Prostate gland (tissue), 2 donors: ENCODE measurements around the gene SEMA3F.

Experiments
- POLR2A ChIP-seq: fragments of 450-650 bp; IDR thresholded peaks from one replicate; pipeline ENCODE4 v1.6.1; 2016; ENCODE audit warnings: antibody characterized with exemption, mild to moderate bottlenecking
- POLR2AphosphoS5 ChIP-seq: sonication (generic); formaldehyde crosslinking; IDR thresholded peaks from one replicate; pipeline ENCODE4 v1.6.1; 2017; ENCODE audit warnings: antibody characterized with exemption
- TF ChIP-seq, protein P1 (sequence below), 4 experiments: fragments of 200-600 bp in 2 of 4; fragments of 450-650 bp in 2 of 4; sonication (generic) in 2 of 4; IDR thresholded peaks; 1 replicate in 3 of 4; 2 replicates in 1 of 4; pipeline ENCODE4 v1.5.1; 2016 to 2019; ENCODE audit warnings: antibody characterized with exemption in 4 of 4, mild to moderate bottlenecking in 2 of 4, moderate library complexity in 2 of 4

DNA sequence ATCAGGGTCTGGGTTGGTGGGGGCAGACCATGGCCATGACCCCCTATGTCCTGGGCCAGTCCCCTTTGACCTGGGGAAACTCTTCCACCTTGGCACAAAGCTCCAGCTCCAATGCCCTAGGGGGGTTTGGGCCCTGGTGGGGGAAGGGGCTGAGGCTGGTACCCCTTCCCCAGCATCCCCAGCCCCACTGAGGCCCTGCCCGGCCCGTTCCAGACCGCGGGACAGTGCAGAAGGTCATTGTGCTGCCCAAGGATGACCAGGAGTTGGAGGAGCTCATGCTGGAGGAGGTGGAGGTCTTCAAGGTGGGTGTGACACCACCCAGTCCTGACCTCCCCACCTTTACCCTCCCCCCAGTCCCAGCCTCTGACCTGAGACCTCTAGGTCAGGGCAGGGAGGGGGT, 30.1 kb downstream of the SEMA3F start:
- TF ChIP-seq, protein P1, sequence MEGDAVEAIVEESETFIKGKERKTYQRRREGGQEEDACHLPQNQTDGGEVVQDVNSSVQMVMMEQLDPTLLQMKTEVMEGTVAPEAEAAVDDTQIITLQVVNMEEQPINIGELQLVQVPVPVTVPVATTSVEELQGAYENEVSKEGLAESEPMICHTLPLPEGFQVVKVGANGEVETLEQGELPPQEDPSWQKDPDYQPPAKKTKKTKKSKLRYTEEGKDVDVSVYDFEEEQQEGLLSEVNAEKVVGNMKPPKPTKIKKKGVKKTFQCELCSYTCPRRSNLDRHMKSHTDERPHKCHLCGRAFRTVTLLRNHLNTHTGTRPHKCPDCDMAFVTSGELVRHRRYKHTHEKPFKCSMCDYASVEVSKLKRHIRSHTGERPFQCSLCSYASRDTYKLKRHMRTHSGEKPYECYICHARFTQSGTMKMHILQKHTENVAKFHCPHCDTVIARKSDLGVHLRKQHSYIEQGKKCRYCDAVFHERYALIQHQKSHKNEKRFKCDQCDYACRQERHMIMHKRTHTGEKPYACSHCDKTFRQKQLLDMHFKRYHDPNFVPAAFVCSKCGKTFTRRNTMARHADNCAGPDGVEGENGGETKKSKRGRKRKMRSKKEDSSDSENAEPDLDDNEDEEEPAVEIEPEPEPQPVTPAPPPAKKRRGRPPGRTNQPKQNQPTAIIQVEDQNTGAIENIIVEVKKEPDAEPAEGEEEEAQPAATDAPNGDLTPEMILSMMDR (IDR thresholded peaks at IDR 0.05): no peak
- TF ChIP-seq POLR2A (no peak), POLR2AphosphoS5 (no peak)
